ENCODE measurements around the gene ALB.

DNA sequence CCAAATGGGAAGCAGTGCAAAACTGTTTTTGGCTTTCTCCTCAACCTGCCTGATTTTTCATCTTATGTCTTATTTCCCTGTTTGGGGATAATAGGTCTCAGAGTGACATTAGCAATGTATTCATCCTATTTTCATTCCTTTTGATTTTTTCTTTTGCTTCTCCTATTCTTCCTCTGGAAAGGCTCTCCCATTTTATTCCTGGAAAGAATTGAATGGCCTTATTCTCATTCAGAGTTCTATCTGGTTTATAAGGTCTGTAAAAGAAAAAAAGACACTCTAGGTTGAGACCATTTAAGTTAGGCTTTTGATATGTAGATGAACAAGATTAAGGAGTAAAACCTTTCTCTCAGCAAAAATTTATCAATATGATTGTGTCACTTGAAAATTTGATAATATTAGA, 27.8 kb upstream of the ALB start:
- no peak for TF ChIP-seq POLR2AphosphoS5 (IDR thresholded peaks at IDR 0.05; ENCODE audit: low read depth, low read length)
- TF ChIP-seq, protein P1, sequence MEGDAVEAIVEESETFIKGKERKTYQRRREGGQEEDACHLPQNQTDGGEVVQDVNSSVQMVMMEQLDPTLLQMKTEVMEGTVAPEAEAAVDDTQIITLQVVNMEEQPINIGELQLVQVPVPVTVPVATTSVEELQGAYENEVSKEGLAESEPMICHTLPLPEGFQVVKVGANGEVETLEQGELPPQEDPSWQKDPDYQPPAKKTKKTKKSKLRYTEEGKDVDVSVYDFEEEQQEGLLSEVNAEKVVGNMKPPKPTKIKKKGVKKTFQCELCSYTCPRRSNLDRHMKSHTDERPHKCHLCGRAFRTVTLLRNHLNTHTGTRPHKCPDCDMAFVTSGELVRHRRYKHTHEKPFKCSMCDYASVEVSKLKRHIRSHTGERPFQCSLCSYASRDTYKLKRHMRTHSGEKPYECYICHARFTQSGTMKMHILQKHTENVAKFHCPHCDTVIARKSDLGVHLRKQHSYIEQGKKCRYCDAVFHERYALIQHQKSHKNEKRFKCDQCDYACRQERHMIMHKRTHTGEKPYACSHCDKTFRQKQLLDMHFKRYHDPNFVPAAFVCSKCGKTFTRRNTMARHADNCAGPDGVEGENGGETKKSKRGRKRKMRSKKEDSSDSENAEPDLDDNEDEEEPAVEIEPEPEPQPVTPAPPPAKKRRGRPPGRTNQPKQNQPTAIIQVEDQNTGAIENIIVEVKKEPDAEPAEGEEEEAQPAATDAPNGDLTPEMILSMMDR (IDR thresholded peaks at IDR 0.05), result no peak

All from Panc1 (cell line).